Measurements from ENCODE around the gene SMIM14. TPM values are rescaled to one million over a fixed set of nuclear protein-coding genes. Genes with fewer than 3 reads are reported as not detected.

SMIM14 gene
- total and polyA plus RNA-seq, 2 donors (not counting 1 experiment from before 2014, with no cell fraction given), result 39.0 to 41.4 TPM

DNA sequence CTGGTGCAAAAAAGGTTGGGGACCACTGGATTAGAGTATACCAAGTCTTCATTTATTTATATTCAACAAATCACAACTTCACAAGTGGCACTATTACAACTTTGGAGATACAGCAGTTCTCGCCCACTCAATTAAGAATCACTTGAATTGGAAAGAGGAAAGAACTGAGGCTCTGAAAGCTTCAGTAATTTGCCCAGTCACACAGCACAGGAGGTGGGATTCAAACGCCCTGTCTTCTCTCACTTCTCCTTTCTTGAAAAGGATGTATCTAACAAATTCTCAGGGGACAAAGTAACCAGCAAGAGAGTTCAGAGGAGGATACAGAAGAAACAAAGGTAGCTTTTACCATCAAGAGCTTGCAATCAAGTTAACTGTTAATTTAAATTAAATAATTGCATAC lies 12.4 kb downstream of the SMIM14 start:
- no peak for DNase-seq (ENCODE audit: low read depth in 2 of 2)
- Histone ChIP-seq H2AFZ (ENCODE audit: low read length) (no peak overlapping the region), H4K20me1 (ENCODE audit: control insufficient read depth, extremely low read depth, insufficient read depth, low read length) (no peaks in the 10 kb centered on the region), H3K9ac (ENCODE audit: insufficient read depth, low read length) (no peak overlapping the region), H3K4me2 (ENCODE audit: extremely low read depth, insufficient read depth, low read length) (no peak overlapping the region), H3K4me3 (replicated peaks in 1 of 4; ENCODE audit: control extremely low read depth in 1 of 4, insufficient read depth in 1 of 4, low read depth in 3 of 4, low read length in 4 of 4) (no peak overlapping the region), H3K4me1 (ENCODE audit: control insufficient read depth, extremely low read depth, insufficient read depth, low read length) (no peaks in the 10 kb centered on the region), H3K9me3 (ENCODE audit: control insufficient read depth, insufficient read depth, low read depth, low read length) (no peaks in the 10 kb centered on the region), H3K79me2 (ENCODE audit: control insufficient read depth, insufficient read depth, low read length) (no peaks in the 10 kb centered on the region), H3K27me3 (ENCODE audit: control insufficient read depth, insufficient read depth, low read length) (no peaks in the 10 kb centered on the region), H3K27ac (ENCODE audit: insufficient read depth, low read length) (no peak overlapping the region), H3K36me3 (ENCODE audit: control insufficient read depth, insufficient read depth, low read length) (no peaks in the 10 kb centered on the region)
- TF ChIP-seq, protein P1, sequence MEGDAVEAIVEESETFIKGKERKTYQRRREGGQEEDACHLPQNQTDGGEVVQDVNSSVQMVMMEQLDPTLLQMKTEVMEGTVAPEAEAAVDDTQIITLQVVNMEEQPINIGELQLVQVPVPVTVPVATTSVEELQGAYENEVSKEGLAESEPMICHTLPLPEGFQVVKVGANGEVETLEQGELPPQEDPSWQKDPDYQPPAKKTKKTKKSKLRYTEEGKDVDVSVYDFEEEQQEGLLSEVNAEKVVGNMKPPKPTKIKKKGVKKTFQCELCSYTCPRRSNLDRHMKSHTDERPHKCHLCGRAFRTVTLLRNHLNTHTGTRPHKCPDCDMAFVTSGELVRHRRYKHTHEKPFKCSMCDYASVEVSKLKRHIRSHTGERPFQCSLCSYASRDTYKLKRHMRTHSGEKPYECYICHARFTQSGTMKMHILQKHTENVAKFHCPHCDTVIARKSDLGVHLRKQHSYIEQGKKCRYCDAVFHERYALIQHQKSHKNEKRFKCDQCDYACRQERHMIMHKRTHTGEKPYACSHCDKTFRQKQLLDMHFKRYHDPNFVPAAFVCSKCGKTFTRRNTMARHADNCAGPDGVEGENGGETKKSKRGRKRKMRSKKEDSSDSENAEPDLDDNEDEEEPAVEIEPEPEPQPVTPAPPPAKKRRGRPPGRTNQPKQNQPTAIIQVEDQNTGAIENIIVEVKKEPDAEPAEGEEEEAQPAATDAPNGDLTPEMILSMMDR (conservative IDR thresholded peaks at IDR 0.05 in 1 of 2, IDR thresholded peaks at IDR 0.05 in 1 of 2; ENCODE audit: low read depth in 1 of 2, low read length in 2 of 2), result no peak
- no peak for TF ChIP-seq EZH2 (IDR thresholded peaks at IDR 0.05; ENCODE audit: low read length, missing control alignments)

DNA sequence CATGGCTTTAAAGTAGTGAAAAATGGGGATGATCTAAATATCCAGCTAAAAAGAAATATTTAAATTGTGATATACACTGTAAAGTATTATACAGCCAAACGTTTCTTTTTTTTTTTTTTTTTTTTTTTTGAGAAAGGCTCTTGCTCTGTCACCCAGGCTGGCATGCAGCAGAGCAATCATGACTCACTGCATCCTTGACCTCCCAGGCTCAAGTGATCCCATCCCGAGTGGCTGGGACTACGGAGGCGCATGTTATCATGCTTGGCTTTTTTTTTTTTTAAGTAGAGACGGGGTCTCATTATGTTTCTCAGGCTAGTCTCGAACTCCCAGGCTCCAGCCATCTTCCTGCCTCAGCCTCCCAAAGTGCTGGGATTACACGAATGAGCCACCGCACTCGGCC lies 17.1 kb downstream of the SMIM14 start:
- H2AFZ ChIP-seq (ENCODE audit: low read length), result no peak overlapping the region
- no peaks in the 10 kb centered on the region for H4K20me1 ChIP-seq (ENCODE audit: control insufficient read depth, extremely low read depth, insufficient read depth, low read length)
- H3K9ac ChIP-seq (ENCODE audit: insufficient read depth, low read length), result no peak overlapping the region
- H3K36me3 ChIP-seq (ENCODE audit: control insufficient read depth, insufficient read depth, low read length), result no peaks in the 10 kb centered on the region
- no peak overlapping the region for H3K4me3 ChIP-seq (replicated peaks in 1 of 4; ENCODE audit: control extremely low read depth in 1 of 4, insufficient read depth in 1 of 4, low read depth in 3 of 4, low read length in 4 of 4)
- no peaks in the 10 kb centered on the region for H3K27me3 ChIP-seq (ENCODE audit: control insufficient read depth, insufficient read depth, low read length)
- peaks cover 6% of the 10 kb centered on the region for H3K4me1 ChIP-seq (ENCODE audit: control insufficient read depth, extremely low read depth, insufficient read depth, low read length)
- H3K79me2 ChIP-seq (ENCODE audit: control insufficient read depth, insufficient read depth, low read length), result peaks cover 1% of the 10 kb centered on the region
- no peaks in the 10 kb centered on the region for H3K9me3 ChIP-seq (ENCODE audit: control insufficient read depth, insufficient read depth, low read depth, low read length)
- H3K27ac ChIP-seq (ENCODE audit: insufficient read depth, low read length), result peak overlapping the region; percentile 64
- peak overlapping the region; percentile 42 for H3K4me2 ChIP-seq (ENCODE audit: extremely low read depth, insufficient read depth, low read length)
- DNase-seq (ENCODE audit: low read depth in 2 of 2), result peak; percentile 69 to 81
- TF ChIP-seq, protein P1 (conservative IDR thresholded peaks at IDR 0.05 in 1 of 2, IDR thresholded peaks at IDR 0.05 in 1 of 2; ENCODE audit: low read depth in 1 of 2, low read length in 2 of 2), result no peak
- no peak for TF ChIP-seq EZH2 (IDR thresholded peaks at IDR 0.05; ENCODE audit: low read length, missing control alignments)

DNA sequence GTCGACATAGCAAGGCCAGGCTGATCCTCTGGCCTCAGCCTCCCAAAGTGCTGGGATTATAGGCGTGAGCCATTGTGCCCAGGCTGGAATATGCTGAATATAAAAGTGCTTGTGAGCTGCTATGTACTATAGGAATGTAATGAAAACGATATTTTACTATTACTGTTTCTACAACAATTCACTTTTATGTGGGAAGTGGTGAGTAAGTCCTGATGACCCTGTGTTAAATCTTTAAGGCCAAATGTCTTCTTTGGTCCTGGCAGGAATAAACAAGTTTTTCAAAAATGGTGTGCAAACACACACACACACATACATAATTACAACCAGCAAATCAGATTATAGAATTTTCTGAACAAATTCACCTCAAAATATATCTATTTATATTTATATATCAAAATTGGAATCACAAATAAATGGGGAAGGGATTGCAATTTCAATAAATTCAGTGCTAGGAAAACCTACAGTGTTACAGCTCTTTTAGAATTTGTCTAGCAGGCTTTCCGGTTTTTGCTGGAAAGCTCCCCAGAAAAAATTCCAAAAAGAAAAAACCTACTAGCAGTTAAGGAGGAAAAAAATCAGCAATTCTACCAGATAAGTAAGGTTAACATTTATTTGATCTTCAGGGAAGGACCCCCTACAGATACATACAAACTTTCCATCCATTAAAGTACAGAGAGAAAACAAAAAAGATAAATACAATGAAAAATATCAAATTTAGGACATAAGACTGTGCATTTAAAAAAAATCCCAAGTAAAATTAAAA lies 17.9 kb downstream of the SMIM14 start:
- H2AFZ ChIP-seq (ENCODE audit: low read length), result no peak overlapping the region
- peak overlapping the region; percentile 40 for H3K4me2 ChIP-seq (ENCODE audit: extremely low read depth, insufficient read depth, low read length)
- TF ChIP-seq EZH2 (IDR thresholded peaks at IDR 0.05; ENCODE audit: low read length, missing control alignments), result no peak
- TF ChIP-seq, protein P1 (conservative IDR thresholded peaks at IDR 0.05 in 1 of 2, IDR thresholded peaks at IDR 0.05 in 1 of 2; ENCODE audit: low read depth in 1 of 2, low read length in 2 of 2), result no peak
- no peaks in the 10 kb centered on the region for H3K27me3 ChIP-seq (ENCODE audit: control insufficient read depth, insufficient read depth, low read length)
- peaks cover 1% of the 10 kb centered on the region for H3K79me2 ChIP-seq (ENCODE audit: control insufficient read depth, insufficient read depth, low read length)
- H3K27ac ChIP-seq (ENCODE audit: insufficient read depth, low read length), result peak overlapping the region; percentile 64
- H4K20me1 ChIP-seq (ENCODE audit: control insufficient read depth, extremely low read depth, insufficient read depth, low read length), result no peaks in the 10 kb centered on the region
- no peaks in the 10 kb centered on the region for H3K9me3 ChIP-seq (ENCODE audit: control insufficient read depth, insufficient read depth, low read depth, low read length)
- peaks cover 6% of the 10 kb centered on the region for H3K4me1 ChIP-seq (ENCODE audit: control insufficient read depth, extremely low read depth, insufficient read depth, low read length)
- H3K4me3 ChIP-seq (replicated peaks in 1 of 4; ENCODE audit: control extremely low read depth in 1 of 4, insufficient read depth in 1 of 4, low read depth in 3 of 4, low read length in 4 of 4), result no peak overlapping the region
- no peaks in the 10 kb centered on the region for H3K36me3 ChIP-seq (ENCODE audit: control insufficient read depth, insufficient read depth, low read length)
- no peak overlapping the region for H3K9ac ChIP-seq (ENCODE audit: insufficient read depth, low read length)
- peak in 1 of 2 donors; percentile 48 for DNase-seq (ENCODE audit: low read depth in 2 of 2)
